NCI-H2171 (cell line): ENCODE measurements around the gene WDR4.
"Not testable (repeated sequence)": the region's sequence is repeated elsewhere in the genome, so short reads cannot be mapped to it uniquely, and the experiment has no call there.

Source experiments
- DNase-seq: peaks from one replicate; lab custom pipeline; 2025; lab: John Stamatoyannopoulos, UW

Gene WDR4

GRCh38 chr21:42839271-42840231 lies 39.8 kb downstream of the WDR4 start:
- no peak for DNase-seq

- not testable (repeated sequence) for DNase-seq
Observed at GRCh38 chr21:42838212-42838690, 41.1 kb downstream of the WDR4 start.

GRCh38 chr21:42837421-42838211 lies 41.7 kb downstream of the WDR4 start:
- no peak for DNase-seq

GRCh38 chr21:42836767-42837301 lies 42.5 kb downstream of the WDR4 start:
- DNase-seq: no peak

- no peak for DNase-seq
Observed at GRCh38 chr21:42836402-42836666, 43.0 kb downstream of the WDR4 start.

- DNase-seq: no peak
Observed at GRCh38 chr21:42835611-42836401, 43.5 kb downstream of the WDR4 start.

GRCh38 chr21:42835211-42835610 lies 44.1 kb downstream of the WDR4 start:
- no peak for DNase-seq

GRCh38 chr21:42834726-42835191 lies 44.6 kb downstream of the WDR4 start:
- no peak for DNase-seq

- no peak for DNase-seq
Observed at GRCh38 chr21:42833859-42834725, 45.2 kb downstream of the WDR4 start.

GRCh38 chr21:42833439-42833815 lies 45.9 kb downstream of the WDR4 start:
- DNase-seq: no peak

- DNase-seq: not testable (repeated sequence)
Observed at GRCh38 chr21:42832321-42832630, 47.1 kb downstream of the WDR4 start.

GRCh38 chr21:42830456-42831455 lies 48.6 kb downstream of the WDR4 start:
- DNase-seq: no peak

- DNase-seq: no peak
Observed at GRCh38 chr21:42829954-42830353, 49.4 kb downstream of the WDR4 start.

- DNase-seq: no peak
Observed at GRCh38 chr21:42829417-42829816, 49.9 kb downstream of the WDR4 start.

GRCh38 chr21:42827588-42827987 lies 51.8 kb downstream of the WDR4 start:
- no peak for DNase-seq

- no peak for DNase-seq
Observed at GRCh38 chr21:42820616-42821465, 58.5 kb downstream of the WDR4 start.

GRCh38 chr21:42819861-42820615 lies 59.3 kb downstream of the WDR4 start:
- DNase-seq: no peak

- no peak for DNase-seq
Observed at GRCh38 chr21:42818328-42818749, 61.0 kb downstream of the WDR4 start.
